HCT116 (cell line): Measurements from ENCODE around the gene IL11RA. TPM values are rescaled to one million over a fixed set of nuclear protein-coding genes. Genes with fewer than 3 reads are reported as not detected.
A peak's percentile ranks its signal among the peaks of the same experiment; 100 is the strongest.

Experiments used
- ATAC-seq: fragments of 200-7000 bp; cut with Tn5 transposase; 2 replicates; pipeline ENCODE4 v1.9.1; 2020; ENCODE audit warnings: mild to moderate bottlenecking, moderate library complexity
- Bru-seq: library from RNA; stranded (reverse); fragments of 400-500 nt; gene quantifications from one replicate; lab custom pipeline; 2021; lab: Mats Ljungman, UMichigan
- BruChase-seq, 2 experiments: library from RNA; stranded (reverse); fragments of 400-500 nt; gene quantifications; one replicate each; lab custom pipeline; 2021; lab: Mats Ljungman, UMichigan
- BruUV-seq: library from RNA; stranded (reverse); fragments of 400-500 nt; replicated peaks from 2 replicates; lab custom pipeline; 2021; lab: Mats Ljungman, UMichigan
- CTCF ChIA-PET: fragments of 300-600 bp; sonication (Branson Sonifier 250); formaldehyde crosslinking; loops from one replicate; lab custom pipeline; 2021; ENCODE audit warnings: antibody characterized with exemption; lab: Charles Lee
- POLR2A ChIA-PET: fragments of 300-600, 350-600 bp; sonication (Branson Sonifier 250); formaldehyde crosslinking; loops from one replicate; lab custom pipeline; 2021; ENCODE audit warnings: antibody characterized with exemption; lab: Charles Lee
- RAD21 ChIA-PET, 2 experiments: fragments of 300-600 bp; sonication (Branson Sonifier 250); formaldehyde crosslinking; loops; one replicate each; lab custom pipeline; 2023; ENCODE audit warnings: low total read pairs in 2 of 2; ENCODE audit not compliant: uncharacterized antibody in 2 of 2, unreplicated experiment in 2 of 2, low non-redundant PET in 1 of 2; lab: Charles Lee
- DNase-seq: peaks from one replicate; pipeline ENCODE4 v3.0.0-alpha.2; 2010; ENCODE audit warnings: low read depth, low spot score
- H2AFZ ChIP-seq: fragments of 200-600 bp; shearing (Covaris generic), sonication (generic); 2 replicates; pipeline ENCODE4 v1.6.1; 2017; ENCODE audit warnings: low read depth, mixed run types, mixed read lengths, antibody characterized with exemption, low read length; ENCODE audit not compliant: poor library complexity, severe bottlenecking
- H3K27ac ChIP-seq: 2 replicates; pipeline ENCODE4 v1.5.1; 2012; ENCODE audit warnings: low read depth, low read length
- H3K27me3 ChIP-seq: fragments of 200-600 bp; sonication (generic); 2 replicates; pipeline ENCODE4 v1.6.1; 2016; ENCODE audit warnings: mixed run types, low read length, mixed read lengths; ENCODE audit not compliant: insufficient read depth
- H3K36me3 ChIP-seq, 2 experiments: fragments of 200-500 bp in 1 of 2; fragments of 200-600 bp in 1 of 2; sonication (Bioruptor generic) in 1 of 2; sonication (generic) in 1 of 2; 2 replicates each; pipeline versions ENCODE4 v1.5.1 to v1.6.1; 2014 to 2016; ENCODE audit warnings: low read length in 2 of 2, inconsistent platforms in 1 of 2, mixed read lengths in 1 of 2, mixed run types in 1 of 2; ENCODE audit not compliant: insufficient read depth in 2 of 2, control insufficient read depth in 1 of 2
- H3K4me1 ChIP-seq, 2 experiments: fragments of 200-600 bp in 1 of 2; sonication (generic) in 1 of 2; 2 replicates each; pipeline versions ENCODE4 v1.5.1 to v1.6.1; 2012 to 2017; ENCODE audit warnings: low read length in 2 of 2, inconsistent platforms in 1 of 2, mild to moderate bottlenecking in 1 of 2, mixed read lengths in 1 of 2, mixed run types in 1 of 2, moderate library complexity in 1 of 2; ENCODE audit not compliant: insufficient read depth in 2 of 2, control insufficient read depth in 1 of 2
- H3K4me2 ChIP-seq: fragments of 200-600 bp; sonication (generic); 2 replicates; pipeline ENCODE4 v1.6.1; 2017; ENCODE audit warnings: mixed run types, low read length, mixed read lengths
- H3K4me3 ChIP-seq, 2 experiments: fragments of 200-600 bp in 1 of 2; sonication (generic) in 1 of 2; replicated peaks in 1 of 2; 2 replicates each; pipeline ENCODE4 v1.5.1; 2011 to 2016; ENCODE audit warnings: low read length in 2 of 2, control low read depth in 1 of 2, low read depth in 1 of 2, mild to moderate bottlenecking in 1 of 2, mixed read lengths in 1 of 2, mixed run types in 1 of 2
- H3K79me2 ChIP-seq: fragments of 200-600 bp; sonication (generic); 2 replicates; pipeline ENCODE4 v1.6.1; 2017; ENCODE audit warnings: mild to moderate bottlenecking, mixed run types, low read length, moderate library complexity, mixed read lengths; ENCODE audit not compliant: insufficient read depth
- H3K9ac ChIP-seq: fragments of 200-600 bp; sonication (generic); 2 replicates; pipeline ENCODE4 v1.6.1; 2016; ENCODE audit warnings: low read length, mixed read lengths
- H3K9me2 ChIP-seq: fragments of 200-600 bp; sonication (generic), shearing (Covaris generic); 2 replicates; pipeline ENCODE4 v1.6.1; 2017; ENCODE audit warnings: mixed run types, mild to moderate bottlenecking, moderate library complexity; ENCODE audit not compliant: insufficient read depth
- H3K9me3 ChIP-seq, 2 experiments: fragments of 200-500 bp in 1 of 2; fragments of 200-600 bp in 1 of 2; sonication (Bioruptor generic) in 1 of 2; sonication (generic) in 1 of 2; 2 replicates each; pipeline ENCODE4 v1.6.1; 2014 to 2017; ENCODE audit warnings: low read length in 2 of 2, mixed read lengths in 2 of 2, inconsistent platforms in 1 of 2, low read depth in 1 of 2, mild to moderate bottlenecking in 1 of 2, mixed run types in 1 of 2, moderate library complexity in 1 of 2; ENCODE audit not compliant: control insufficient read depth in 1 of 2, insufficient read depth in 1 of 2
- H4K20me1 ChIP-seq: fragments of 200-600 bp; sonication (generic), shearing (Covaris generic); 2 replicates; pipeline ENCODE4 v1.6.1; 2017; ENCODE audit warnings: mixed run types, mild to moderate bottlenecking, moderate library complexity; ENCODE audit not compliant: insufficient read depth
- FOSL1 ChIP-seq: IDR thresholded peaks from 2 replicates; pipeline ENCODE4 v1.6.1; 2012; ENCODE audit warnings: low read depth
- JUND ChIP-seq: IDR thresholded peaks from 2 replicates; pipeline ENCODE4 v1.6.1; 2012
- MAX ChIP-seq: IDR thresholded peaks from 2 replicates; pipeline ENCODE4 v1.6.1; 2012
- POLR2A ChIP-seq: IDR thresholded peaks from 2 replicates; pipeline ENCODE4 v1.7.0; 2011; ENCODE audit warnings: borderline replicate concordance; ENCODE audit not compliant: insufficient read depth, insufficient read length; ENCODE audit errors: extremely low read depth
- POLR2AphosphoS5 ChIP-seq: IDR thresholded peaks from 2 replicates; pipeline ENCODE4 v1.6.1; 2011; ENCODE audit warnings: mild to moderate bottlenecking, low read depth, low read length, moderate library complexity
- REST ChIP-seq: IDR thresholded peaks from 2 replicates; pipeline ENCODE4 v1.6.1; 2012; ENCODE audit warnings: low read depth
- TCF7L2 ChIP-seq: IDR thresholded peaks from 2 replicates; pipeline ENCODE4 v1.7.0; 2011; ENCODE audit warnings: borderline replicate concordance, inconsistent platforms; ENCODE audit not compliant: insufficient read depth, insufficient read length; ENCODE audit errors: extremely low read depth
- YY1 ChIP-seq: IDR thresholded peaks from 2 replicates; pipeline ENCODE4 v1.6.1; 2011; ENCODE audit warnings: low read length, low read depth, moderate library complexity, mild to moderate bottlenecking; ENCODE audit not compliant: insufficient replicate concordance; ENCODE audit errors: extremely low read depth
- ZBTB33 ChIP-seq: IDR thresholded peaks from 2 replicates; pipeline ENCODE4 v1.6.1; 2011; ENCODE audit warnings: mild to moderate bottlenecking, low read length, moderate library complexity; ENCODE audit not compliant: insufficient replicate concordance; ENCODE audit errors: extremely low read depth
- ZFX ChIP-seq: fragments of 450-650 bp; IDR thresholded peaks from 2 replicates; pipeline ENCODE4 v1.6.1; 2017
- intact Hi-C: fragments of 100-400 bp; cut with micrococcal nuclease; formaldehyde crosslinking; loops from 2 replicates; pipeline ENCODE4 v1.10.0; 2022
- long read RNA-seq: library from polyadenylated mRNA; unstranded; transcript quantifications from one replicate; pipeline ENCODE4 v2.0.0, GENCODE V29; 2021; ENCODE audit not compliant: unreplicated experiment
- polyA plus RNA-seq: library from polyadenylated mRNA; unstranded; fragments of >200 nt; gene quantifications from 2 replicates; pipeline ENCODE4 v1.2.1, GENCODE V29; 2012; ENCODE audit warnings: missing spikeins
- total RNA-seq: library from RNA; stranded (reverse); gene quantifications from one replicate; pipeline ENCODE4 v1.2.1, GENCODE V29; 2021; ENCODE audit not compliant: unreplicated experiment

IL11RA gene
- total RNA-seq, result 10.6 TPM
- polyA plus RNA-seq, result 9.5 and 9.9 TPM in 2 replicates
- Bru-seq, nascent RNA, result percentile 47 among the genes with signal in this experiment
- percentile 63 among the genes with signal in this experiment for BruChase-seq, experiment 1, labeled RNA remaining after a 6-hour chase
- BruChase-seq, experiment 2, labeled RNA remaining after a 2-hour chase, result percentile 59 among the genes with signal in this experiment
- long read RNA-seq, transcript IL11RA-202 (13 exons, 1,700 nt), result major isoform, 5 of 12 reads
- long read RNA-seq, partial matches to known transcripts, result 1 of 12 reads
- long read RNA-seq, other reads (novel, unspliced or antisense), result 6 of 12 reads

GRCh38 chr9:34651876-34652601, at the start of gene IL11RA:
Gene IL11RA, plus strand, starts transcription at chr9:34652185. Its CDS starts 3,033 bp downstream, at chr9:34655218.
- Histone ChIP-seq H3K79me2 (peaks cover 4% of the 10 kb centered on the region; the same call in 1 of the 2 replicates), H3K36me3 (peaks cover 0 to 6% of the 10 kb centered on the region in 2 experiments; a peak in 1 of 4 replicates), H2AFZ (no peak within 1 kb of the TSS), H3K4me2 (peak within 1 kb of the TSS; percentile 83), H3K9me3 (no peaks in the 10 kb centered on the region), H3K4me3 (peak within 1 kb of the TSS; percentile 58 to 61), H3K4me1 (peaks cover 19 to 39% of the 10 kb centered on the region in 2 experiments), H3K27me3 (no peaks in the 10 kb centered on the region), H3K9me2 (no peaks in the 10 kb centered on the region), H3K27ac (peak within 1 kb of the TSS; percentile 50), H4K20me1 (no peaks in the 10 kb centered on the region), H3K9ac (peak within 1 kb of the TSS; percentile 58)
- TF ChIP-seq YY1 (peak; percentile 46), ZBTB33 (no peak), MAX (no peak), POLR2A (peak; percentile 45), TCF7L2 (peak; percentile 63), POLR2AphosphoS5 (peak; percentile 93), REST (no peak), ZFX (peak; percentile 35; the same call in 1 of the 2 replicates), JUND (no peak), FOSL1 (no peak)
- RAD21 ChIA-PET, result no interaction called here
- POLR2A ChIA-PET, result interaction anchor here (1.3 to 1.5 kb wide), 2 partner anchors 13 to 14 kb away, joined by 5 to 8 read pairs; partner anchors contain the start of gene SIGMAR1
- no TSS peak for BruUV-seq
- ATAC-seq, result peak; percentile 94
- peak; percentile 80 for DNase-seq
- intact Hi-C loops, result no loop called here
- CTCF ChIA-PET, result interaction anchor here (0.9 to 1.4 kb wide), 3 partner anchors 13 to 108 kb away, joined by 3 to 4 read pairs (median 4); no protein-coding TSS in a partner anchor
